HG03442 (cell line): ENCODE measurements around the gene CTBP2.
A peak's percentile ranks its signal among the peaks of the same experiment; 100 is the strongest.

Source experiments
- ATAC-seq: cut with Tn5 transposase; IDR thresholded peaks from one replicate; pipeline ENCODE4 v1.9.1; 2021; ENCODE audit warnings: mild to moderate bottlenecking, moderate library complexity; ENCODE audit not compliant: unreplicated experiment

CTBP2 gene

DNA sequence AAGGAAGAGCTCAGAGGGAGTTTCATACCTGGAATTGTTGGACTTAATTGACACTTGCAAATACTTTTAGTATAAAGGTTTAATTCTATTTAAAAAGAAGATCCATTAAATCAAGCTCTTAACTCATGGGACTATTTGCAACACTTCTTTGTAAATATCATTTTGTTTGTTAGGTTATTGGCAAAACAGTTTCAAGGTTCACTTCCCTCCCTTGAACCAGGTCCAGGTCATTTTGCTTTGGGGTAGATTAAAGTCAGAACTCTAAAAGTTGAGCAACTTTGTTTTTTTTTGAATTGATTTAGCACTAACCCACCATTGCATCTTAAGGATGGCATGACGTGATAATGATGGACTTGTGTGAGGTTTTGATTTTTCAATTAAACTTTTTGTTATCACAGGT is 172.6 kb downstream of the CTBP2 start:
- no peak for ATAC-seq

DNA sequence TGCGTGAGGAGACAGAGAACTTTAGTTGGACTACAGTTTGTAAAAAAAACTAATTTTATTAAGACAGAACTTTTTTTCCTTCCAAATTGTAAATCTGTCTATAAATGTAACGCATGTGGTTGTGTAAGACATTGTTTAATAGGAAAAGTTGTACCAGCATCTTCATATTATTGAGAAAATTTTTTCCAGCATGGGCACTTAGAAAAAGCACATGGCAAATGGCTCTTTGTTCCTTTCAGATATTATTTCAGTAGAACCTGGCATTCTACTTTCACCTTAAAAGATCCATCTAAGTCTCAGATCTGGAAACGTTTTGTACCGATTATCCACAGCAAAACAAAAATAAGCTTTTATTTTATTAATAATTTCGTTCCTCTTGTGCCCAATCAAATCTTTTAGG is 175.2 kb downstream of the CTBP2 start:
- ATAC-seq = no peak

DNA sequence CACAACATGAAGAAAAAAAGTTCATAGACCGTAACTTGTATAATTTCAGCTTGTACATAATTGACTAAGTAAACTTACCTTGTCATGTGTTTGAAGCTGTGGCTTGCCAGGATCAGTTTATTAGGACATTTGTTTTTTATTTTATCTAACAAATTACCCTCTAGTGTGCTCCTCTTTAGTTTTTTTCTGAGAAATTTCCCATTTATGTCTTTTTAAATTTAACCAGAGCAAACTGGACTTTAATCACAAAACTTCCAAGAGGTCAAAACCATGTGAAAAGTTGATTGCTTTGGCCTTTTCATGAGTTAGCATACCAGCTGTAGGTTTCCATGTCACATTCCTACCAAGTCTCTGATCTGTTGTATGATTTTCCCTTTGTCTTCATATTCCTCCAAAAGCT is 176.0 kb downstream of the CTBP2 start:
- ATAC-seq = no peak

DNA sequence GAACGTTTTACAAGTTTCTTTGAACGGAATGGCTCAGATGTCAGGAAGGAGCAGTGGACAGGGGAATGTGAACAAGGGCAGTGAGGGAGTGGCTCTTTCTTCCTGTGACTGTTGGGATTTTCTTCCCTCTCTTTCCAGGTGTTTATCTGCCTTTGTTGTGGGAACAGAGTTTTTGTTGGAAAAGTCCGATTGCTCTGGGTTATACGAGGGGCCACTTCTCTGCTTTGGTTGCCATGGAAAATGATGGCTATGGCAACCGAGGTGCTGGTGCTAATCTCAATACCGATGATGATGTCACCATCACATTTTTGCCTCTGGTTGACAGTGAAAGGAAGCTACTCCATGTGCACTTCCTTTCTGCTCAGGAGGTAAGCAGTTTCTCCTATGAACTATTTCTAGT is 177.0 kb downstream of the CTBP2 start:
- ATAC-seq = no peak

DNA sequence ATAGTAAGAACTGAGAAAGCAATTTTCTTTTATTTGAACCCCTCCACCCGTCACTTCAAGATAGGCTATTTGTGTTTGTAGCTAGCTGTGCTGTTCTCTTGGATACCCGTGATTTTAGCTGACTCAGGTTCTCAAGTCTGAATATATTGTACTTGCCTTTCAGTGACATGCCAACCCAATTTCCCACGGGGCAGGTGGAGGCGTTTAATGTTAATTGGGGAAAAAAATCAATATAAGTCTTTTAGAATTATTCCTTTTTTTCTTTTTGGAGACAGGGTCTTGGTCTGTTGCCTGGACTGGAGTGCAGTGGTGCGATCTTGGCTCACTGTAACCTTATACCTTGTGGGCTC is 182.0 kb downstream of the CTBP2 start:
- ATAC-seq = no peak

DNA sequence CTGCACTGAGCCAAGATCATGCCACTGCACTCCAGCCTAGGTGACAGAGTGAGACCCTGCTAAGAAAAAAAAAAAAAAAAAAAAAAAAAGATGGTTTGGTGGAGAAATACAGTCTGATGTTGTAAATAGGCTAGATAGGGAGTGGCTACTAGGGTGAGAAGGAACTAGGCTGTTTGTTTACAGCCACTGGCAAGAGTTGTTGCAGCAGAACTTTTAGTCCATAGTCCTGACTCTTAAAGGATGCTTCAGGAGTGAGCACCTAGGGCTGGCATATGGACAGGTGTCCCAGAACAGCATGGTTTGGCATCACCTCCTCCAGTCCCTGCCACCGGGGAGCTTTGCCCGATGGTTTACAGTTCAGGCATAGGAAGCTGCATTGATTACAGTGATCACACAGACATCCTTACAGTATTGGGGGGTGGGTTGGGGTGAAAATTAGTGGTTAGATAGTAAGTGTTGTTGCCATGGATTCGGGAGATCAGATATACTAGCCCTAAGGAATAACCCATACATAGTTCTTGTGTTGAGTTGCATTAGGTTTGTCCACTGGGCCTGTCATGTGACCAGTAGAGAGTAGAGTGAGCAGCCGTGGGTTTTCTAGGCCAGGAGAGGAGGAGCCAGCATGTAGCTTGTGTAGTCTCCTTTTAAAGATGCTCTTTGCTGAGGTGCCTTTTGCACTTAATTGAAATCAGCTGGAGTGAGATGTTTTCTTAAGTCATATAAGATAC is 182.6 kb downstream of the CTBP2 start:
- no peak for ATAC-seq

DNA sequence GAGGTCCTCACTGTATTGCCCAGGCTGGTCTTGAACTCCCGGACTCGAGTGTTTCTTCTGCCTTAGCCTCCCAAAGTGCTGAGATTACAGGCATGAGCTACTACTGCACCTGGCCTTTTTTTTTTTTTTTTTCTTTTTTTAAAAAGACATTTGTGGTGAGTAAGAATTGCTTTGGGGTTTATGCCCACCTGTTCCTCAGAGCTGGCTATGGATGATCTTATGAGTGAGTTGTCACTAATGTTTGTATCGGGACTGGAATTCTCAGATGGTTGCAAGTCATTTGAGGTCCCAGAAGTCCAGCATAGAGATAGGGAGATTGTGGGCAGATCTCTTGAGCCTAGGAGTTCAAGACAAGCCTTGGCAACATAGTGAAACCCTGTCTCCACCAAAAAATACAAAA is 183.2 kb downstream of the CTBP2 start:
- no peak for ATAC-seq

DNA sequence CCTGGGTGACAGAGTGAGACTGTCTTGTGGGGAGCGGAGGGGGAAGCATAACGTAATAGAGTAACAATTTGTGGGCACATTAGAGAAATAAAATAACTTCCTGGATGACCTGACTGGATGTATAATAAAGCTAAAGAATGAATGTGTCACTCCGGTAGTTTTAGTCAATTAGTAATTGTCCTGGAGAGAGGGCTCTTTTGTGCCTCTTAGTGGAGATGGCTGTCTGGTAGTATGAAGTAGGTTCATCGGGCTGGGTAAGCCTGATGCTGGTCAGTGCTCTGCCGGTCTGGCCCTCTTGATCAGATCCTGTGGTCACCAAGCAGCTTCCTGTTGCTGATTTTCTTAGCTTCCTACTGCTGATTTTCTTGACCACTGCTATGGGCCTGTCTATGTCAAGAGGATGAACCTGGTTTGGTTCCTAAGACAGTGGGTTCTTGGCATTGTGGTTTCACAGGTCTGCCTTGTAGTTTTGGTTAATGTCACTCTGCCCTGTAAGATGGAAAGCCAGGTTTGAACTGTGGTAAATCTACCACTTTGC is 184.3 kb downstream of the CTBP2 start:
- ATAC-seq = peak; percentile 71

DNA sequence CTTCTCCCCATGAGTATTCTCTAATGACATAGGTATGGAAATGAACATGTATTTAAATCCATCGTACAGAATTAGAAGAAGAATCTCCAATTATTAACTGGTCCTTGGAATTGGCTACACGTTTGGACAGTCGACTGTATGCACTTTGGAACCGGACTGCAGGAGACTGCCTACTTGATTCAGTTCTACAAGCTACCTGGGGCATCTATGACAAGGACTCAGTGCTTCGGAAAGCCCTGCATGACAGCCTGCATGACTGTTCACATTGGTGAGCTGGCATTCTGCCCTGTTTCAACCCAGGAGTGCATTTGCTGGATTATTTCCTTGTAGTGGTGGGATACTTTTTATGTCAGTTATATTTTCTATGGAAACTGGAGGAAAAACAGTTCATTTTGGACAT is 186.2 kb downstream of the CTBP2 start:
- ATAC-seq = no peak

DNA sequence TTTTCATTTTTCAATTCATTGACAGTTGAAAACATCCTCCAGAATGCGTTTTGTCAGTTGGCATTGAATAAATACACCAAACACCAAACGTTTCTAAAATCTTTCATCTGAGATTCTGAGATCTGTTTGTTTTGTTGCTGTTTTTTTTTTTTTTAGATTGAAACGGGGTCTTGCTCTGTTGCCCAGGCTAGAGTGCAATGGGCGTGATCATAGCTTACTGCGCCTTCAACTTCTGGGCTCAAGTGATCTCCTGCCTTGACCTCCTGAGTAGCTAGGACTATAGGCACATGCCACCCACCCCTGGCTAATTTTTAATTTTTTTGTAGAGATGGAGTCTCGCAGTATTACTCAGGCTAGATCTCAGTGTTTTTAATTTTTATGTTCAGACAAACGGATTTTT is 187.7 kb downstream of the CTBP2 start:
- ATAC-seq = no peak

DNA sequence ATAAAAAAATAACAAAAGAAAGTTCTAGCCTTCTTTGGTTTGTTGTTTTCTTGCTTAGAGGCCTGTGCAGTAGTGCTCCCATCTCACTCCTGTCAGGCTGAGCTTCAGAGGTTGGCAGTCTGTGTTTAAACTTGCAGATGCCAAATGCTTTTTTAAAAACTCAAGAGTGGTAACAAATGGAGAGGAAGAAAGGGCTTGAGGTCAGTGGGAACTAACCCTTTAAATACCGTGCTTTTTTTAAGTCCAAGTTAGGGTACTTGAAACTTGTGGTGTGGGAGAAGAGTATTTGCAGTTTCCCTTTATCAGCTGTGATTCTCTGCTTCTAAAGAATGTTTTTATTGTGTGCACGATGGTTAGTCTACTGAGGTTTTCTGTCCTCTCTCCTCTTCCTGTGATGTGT is 189.1 kb downstream of the CTBP2 start:
- peak; percentile 50 for ATAC-seq

DNA sequence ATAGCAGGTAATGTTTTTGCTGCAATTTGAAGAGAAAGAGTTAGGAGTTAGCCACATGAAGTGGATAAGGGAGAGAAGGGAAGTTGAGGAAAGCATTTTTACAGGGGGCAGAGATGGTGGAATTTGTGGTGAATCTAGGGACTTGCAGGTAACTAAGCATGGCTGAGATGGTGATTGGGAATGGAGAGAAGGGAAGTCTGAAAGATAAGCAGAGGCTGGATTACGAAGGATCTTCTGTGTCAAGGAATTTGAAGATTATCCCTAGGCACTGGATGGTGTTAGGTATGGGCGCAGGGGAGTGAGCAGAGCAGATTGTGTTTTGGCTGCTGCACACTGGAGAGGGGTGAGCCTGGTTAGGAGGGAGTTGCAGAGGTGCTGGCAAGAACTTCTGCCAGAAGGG is 193.1 kb downstream of the CTBP2 start:
- ATAC-seq = no peak

DNA sequence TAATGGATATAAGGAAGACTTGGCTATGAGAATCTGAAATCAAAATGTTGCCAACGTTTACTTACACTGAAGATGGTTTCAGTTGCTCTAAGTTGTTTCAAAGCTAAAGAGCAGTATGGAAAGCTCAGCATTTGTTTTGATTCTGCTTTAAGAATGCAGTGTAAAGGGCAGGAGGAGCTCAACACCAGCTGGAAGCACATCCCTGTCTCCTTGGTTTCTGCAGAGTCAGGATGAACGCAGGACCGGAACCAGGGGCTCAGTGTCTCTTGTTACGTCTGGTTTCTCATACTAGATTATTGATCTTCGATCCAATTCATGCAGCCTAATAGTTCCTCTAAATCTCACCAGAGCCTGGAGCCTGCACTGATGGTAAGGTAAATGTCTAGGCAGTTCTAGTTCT is 194.4 kb downstream of the CTBP2 start:
- no peak for ATAC-seq

DNA sequence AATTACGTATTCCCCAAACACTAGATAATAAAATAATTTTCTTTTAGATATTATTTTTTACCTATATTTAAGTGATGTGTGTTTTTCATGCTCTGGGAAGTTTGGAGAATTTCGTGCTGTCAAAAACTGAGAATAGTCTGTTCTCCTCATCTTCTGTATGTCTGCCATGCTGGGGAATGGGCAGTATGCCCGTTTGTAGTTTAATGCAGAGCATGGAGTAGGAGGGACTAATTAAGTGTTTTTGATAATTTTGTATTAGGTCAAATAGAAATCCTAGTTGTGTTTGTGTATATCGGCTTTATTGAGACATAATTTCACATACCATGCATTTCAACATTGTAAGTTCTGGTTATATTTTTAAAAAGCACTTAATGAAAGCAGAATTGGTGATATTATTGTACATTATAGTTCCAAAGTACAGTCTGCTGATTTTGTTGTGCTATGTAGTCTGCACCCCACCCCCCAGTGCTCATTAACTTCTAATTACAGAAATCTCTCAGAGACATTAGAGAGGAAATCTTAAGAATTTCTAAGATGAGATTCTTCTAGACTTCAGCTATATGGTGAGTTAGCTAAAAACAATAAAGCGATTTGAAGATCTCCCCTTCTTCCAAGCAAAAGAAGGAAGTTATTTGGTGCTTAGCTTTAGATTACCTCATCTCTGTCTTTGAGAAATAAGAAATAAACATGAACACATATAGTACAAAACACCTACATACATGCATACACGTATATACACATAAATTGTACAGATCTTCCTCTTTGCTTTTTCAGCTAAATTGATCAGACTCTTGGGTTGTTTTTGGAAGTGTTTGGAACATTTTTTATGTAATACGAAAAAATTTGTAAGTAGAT is 196.3 kb downstream of the CTBP2 start:
- no peak for ATAC-seq

DNA sequence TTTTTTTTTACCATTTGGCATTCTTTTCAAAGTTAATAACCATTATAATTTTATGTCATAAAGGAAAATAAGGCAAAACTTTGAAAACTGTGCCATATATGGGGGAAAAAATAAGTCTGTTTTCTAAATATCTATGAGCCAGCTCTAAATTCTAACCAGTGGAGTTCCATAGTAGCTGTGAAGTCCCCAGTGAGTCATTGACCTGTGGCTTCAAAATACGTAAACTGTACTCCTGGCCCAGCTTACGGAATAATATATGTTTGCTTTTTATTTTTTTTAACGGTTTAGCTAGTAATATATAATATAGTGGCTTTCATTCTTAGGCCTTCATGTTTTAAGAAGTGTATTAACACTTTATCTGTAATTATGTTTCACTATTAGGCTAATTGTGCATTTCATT is 197.9 kb downstream of the CTBP2 start:
- no peak for ATAC-seq

DNA sequence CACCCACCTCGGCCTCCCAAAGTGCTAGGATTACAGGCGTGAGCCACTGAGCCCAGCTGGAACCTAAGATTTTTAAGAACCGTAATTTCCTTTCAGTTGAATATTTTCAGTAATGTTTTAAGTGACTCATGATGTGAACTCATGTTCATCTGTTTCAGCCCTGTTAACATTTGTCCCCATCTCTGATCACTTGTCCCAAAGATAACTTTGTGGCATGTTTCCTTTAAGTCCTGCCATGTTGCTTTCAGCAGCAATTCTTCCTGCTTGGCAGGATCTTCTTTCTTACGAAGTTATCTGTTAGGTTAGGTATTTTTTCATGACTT is 199.2 kb downstream of the CTBP2 start:
- ATAC-seq = peak; percentile 36

DNA sequence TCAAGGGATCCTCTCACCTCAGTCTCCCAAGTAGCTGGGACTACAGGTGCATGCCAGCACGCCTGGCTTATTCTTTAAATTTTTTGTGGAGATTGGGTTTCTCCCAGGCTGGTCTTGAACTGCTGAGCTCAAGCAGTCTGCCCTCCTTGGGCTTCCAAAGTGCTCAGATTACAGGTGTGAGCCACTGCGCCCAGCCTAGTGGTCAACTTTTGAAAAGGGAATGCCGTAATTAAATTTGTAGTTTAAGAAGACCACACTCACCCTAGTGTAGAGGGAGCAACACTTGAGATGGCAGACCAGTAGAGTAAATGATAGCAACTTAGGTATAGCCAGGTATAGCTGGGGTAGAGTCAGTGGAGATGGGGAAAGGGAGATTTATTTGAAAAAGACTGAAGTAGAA is 200.8 kb downstream of the CTBP2 start:
- no peak for ATAC-seq

DNA sequence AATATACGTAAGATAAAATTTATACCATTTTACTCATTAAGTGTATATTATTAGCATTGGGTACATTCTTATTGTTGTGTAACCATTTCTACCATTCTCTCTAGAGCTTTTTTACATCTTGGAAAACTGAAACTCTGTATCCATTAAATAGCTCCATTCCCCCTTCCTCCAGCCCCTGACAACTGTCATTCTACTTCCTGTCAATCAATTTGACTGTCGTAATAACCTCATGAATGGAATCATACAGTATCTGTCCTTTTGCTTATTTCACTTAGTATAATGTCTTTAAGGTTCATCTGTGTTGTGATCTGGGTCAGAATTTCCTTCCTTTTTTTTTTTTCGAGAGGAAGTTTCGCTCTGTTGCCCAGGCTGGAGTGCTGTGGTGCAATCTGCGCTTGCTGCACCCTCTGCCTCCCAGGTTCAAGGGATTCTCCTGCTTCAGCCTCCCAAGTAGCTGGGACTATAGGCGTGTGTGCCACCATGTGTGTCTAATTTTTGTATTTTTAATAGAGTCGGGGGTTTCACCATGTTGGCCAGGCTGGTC is 202.9 kb downstream of the CTBP2 start:
- ATAC-seq = no peak

DNA sequence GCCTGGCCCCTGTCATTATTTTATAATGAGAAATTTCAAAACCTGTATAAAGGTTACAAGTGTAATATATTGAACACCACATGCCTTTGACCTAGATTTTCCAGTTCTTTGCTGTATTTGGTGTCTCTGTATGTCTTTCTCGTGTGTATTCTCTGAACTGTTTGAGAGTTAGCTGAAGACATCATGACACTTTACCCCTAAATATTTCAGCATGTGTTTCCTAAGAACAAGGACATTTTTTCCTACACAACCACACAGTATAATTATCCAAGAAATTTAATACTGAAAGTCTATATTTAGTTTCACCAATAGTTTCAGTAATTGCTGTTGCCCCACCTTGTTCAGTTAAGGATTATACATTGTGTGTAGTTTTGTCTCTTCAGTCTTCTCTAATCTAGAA is 203.6 kb downstream of the CTBP2 start:
- no peak for ATAC-seq

DNA sequence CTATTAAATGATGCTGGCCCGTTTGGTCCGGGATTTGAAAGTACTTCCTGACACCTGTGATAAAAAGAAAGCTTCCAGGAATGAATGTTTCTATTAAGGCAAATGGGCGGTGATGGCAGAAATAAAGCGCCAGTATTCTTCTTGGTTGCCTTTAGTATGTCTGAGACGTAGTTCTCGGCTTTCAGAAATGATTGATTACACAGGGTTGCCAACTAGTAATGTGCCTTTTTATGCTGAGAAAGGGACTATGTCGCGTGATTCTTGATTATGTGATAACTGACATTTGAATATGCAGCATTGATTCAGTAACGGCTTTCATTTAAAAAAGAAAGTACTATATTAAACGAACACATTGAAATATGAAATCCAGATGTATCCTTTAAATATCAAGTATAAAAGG is 204.5 kb downstream of the CTBP2 start:
- ATAC-seq = no peak

DNA sequence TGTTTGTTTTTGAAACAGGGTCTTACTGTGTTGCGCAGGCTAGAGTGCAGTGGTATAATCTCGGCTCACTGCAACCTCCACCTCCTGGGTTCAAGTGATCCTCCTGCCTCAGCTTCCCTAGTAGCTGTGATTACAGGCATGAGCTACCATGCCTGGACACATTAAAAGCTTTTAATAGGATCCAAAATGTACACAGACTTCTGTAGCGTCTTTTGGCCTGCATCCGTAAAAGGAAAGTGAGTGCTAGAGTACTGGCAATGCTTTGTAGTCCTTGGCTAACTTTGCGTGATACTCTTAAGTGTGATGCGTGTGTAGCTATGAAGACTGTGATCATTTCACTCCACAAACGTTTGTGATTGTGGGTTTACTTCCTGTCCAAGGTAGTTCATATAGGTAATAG is 205.1 kb downstream of the CTBP2 start:
- ATAC-seq = no peak

DNA sequence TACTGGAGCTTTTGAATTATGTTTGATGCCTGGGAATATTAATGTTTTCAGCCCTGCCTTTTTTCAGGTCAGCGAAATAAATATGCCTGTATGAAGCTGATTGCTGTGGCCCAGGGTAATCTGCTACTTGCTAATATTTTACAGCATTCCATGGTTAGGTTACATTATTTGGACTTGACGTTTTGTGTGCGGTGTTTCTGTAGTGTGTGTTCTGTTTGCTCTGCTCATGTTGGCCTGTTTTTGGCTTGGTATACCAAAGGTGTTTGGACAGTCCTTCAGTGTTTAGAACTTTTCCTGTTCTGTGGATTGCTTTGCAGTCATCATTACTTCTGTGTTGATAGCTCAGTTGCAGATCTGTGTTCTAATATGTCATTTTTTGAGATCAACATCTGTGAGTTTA is 206.9 kb downstream of the CTBP2 start:
- ATAC-seq = no peak
